Mesendoderm (in vitro differentiated cells): ENCODE measurements around the gene APOC1. TPM values are rescaled to one million over a fixed set of nuclear protein-coding genes. Genes with fewer than 3 reads are reported as not detected.
"Not testable (repeated sequence)": the region's sequence is repeated elsewhere in the genome, so short reads cannot be mapped to it uniquely, and the experiment has no call there.

Experiments
- DNase-seq: peaks from one replicate; pipeline ENCODE4 v3.0.0; 2013
- H2AK5ac ChIP-seq: 2 replicates; pipeline ENCODE4 v1.6.1; 2013; ENCODE audit warnings: low read length, inconsistent platforms
- H2BK120ac ChIP-seq: 2 replicates; pipeline ENCODE4 v1.6.1; 2013; ENCODE audit warnings: low read depth, mild to moderate bottlenecking, low read length, moderate library complexity, mixed read lengths
- H2BK15ac ChIP-seq: replicated peaks from 2 replicates; pipeline ENCODE4 v1.6.1; 2013; ENCODE audit warnings: low read depth, mild to moderate bottlenecking, moderate library complexity
- H2BK5ac ChIP-seq: 2 replicates; pipeline ENCODE4 v1.6.1; 2013; ENCODE audit warnings: low read length, inconsistent platforms
- H3K18ac ChIP-seq: 2 replicates; pipeline ENCODE4 v1.6.1; 2013; ENCODE audit warnings: mild to moderate bottlenecking, low read length, mixed read lengths
- H3K23ac ChIP-seq: one replicate; pipeline ENCODE4 v1.6.1; 2013; ENCODE audit warnings: low read length
- H3K27ac ChIP-seq: 2 replicates; pipeline ENCODE4 v1.5.1; 2013; ENCODE audit warnings: low read depth, mild to moderate bottlenecking, inconsistent platforms, low read length, moderate library complexity
- H3K27me3 ChIP-seq: 2 replicates; pipeline ENCODE4 v1.6.1; 2013; ENCODE audit warnings: low read length, control low read depth, mild to moderate bottlenecking, inconsistent platforms; ENCODE audit not compliant: insufficient read depth, poor library complexity
- H3K36me3 ChIP-seq: 2 replicates; pipeline ENCODE4 v1.6.1; 2013; ENCODE audit warnings: low read length, inconsistent platforms; ENCODE audit not compliant: control insufficient read depth, insufficient read depth
- H3K4ac ChIP-seq: one replicate; pipeline ENCODE4 v1.6.1; 2013; ENCODE audit warnings: low read depth, mild to moderate bottlenecking, low read length, moderate library complexity
- H3K4me1 ChIP-seq: 2 replicates; pipeline ENCODE4 v1.6.1; 2013; ENCODE audit warnings: low read depth, low read length, inconsistent platforms; ENCODE audit not compliant: control insufficient read depth
- H3K4me2 ChIP-seq: 2 replicates; pipeline ENCODE4 v1.6.1; 2013; ENCODE audit warnings: low read length
- H3K4me3 ChIP-seq: 2 replicates; pipeline ENCODE4 v1.5.1; 2013; ENCODE audit warnings: mild to moderate bottlenecking, low read length
- H3K56ac ChIP-seq: one replicate; pipeline ENCODE4 v1.6.1; 2013; ENCODE audit warnings: low read length
- H3K79me1 ChIP-seq: 2 replicates; pipeline ENCODE4 v1.6.1; 2013; ENCODE audit warnings: low read length, inconsistent platforms
- H3K79me2 ChIP-seq: 2 replicates; pipeline ENCODE4 v1.6.1; 2013; ENCODE audit warnings: mild to moderate bottlenecking, low read length; ENCODE audit not compliant: control insufficient read depth, insufficient read depth
- H3K9ac ChIP-seq: 2 replicates; pipeline ENCODE4 v1.6.1; 2013; ENCODE audit warnings: low read length, inconsistent platforms
- H4K5ac ChIP-seq: one replicate; pipeline ENCODE4 v1.6.1; 2013; ENCODE audit warnings: low read length
- H4K8ac ChIP-seq: one replicate; pipeline ENCODE4 v1.6.1; 2013; ENCODE audit warnings: low read depth, mild to moderate bottlenecking, control low read depth, low read length, moderate library complexity
- WGBS: extraction: QIAGEN DNeasy Blood & Tissue Kit; methylation state at CpG from one replicate; pipeline ENCODE4 v1.1.7; 2013; ENCODE audit warnings: low lambda C conversion rate, missing lambda C conversion rate; ENCODE audit not compliant: insufficient coverage; ENCODE audit errors: extremely low coverage; 5-methylcytosine and 5-hydroxymethylcytosine counted together
- polyA plus RNA-seq, 2 experiments: library from polyadenylated mRNA; stranded (reverse); fragments of 200-250 nt; gene quantifications; one replicate each; pipeline ENCODE4 v1.2.3, GENCODE V29; 2013

The APOC1 gene
- 435 TPM for polyA plus RNA-seq (2013, experiment 1 of 2)
- 437 TPM for polyA plus RNA-seq (2013, experiment 2 of 2)

GRCh38 chr19:44914433-44915206 is at the start of gene APOC1:
Gene APOC1, plus strand, starts transcription at chr19:44914608. Its CDS starts 284 bp downstream, at chr19:44914892.
- H3K4ac ChIP-seq: peak within 1 kb of the TSS; percentile 41
- H2BK5ac ChIP-seq: peak within 1 kb of the TSS; percentile 28
- peak within 1 kb of the TSS; percentile 34 for H3K4me3 ChIP-seq
- no CpG with 5 or more reads among the region's 28 CpGs for WGBS
- H3K9ac ChIP-seq: peak within 1 kb of the TSS; percentile 67
- not testable (repeated sequence) for H2BK120ac ChIP-seq, H3K79me1 ChIP-seq, H3K23ac ChIP-seq, H2AK5ac ChIP-seq, H3K79me2 ChIP-seq, H3K4me1 ChIP-seq, H3K36me3 ChIP-seq, H4K5ac ChIP-seq, H3K27me3 ChIP-seq, H4K8ac ChIP-seq, H2BK15ac ChIP-seq
- H3K4me2 ChIP-seq: peak within 1 kb of the TSS; percentile 66
- peak within 1 kb of the TSS; percentile 79 for H3K27ac ChIP-seq
- peak; percentile 97 for DNase-seq
- peak within 1 kb of the TSS; percentile 89 for H3K56ac ChIP-seq
- H3K18ac ChIP-seq: peak within 1 kb of the TSS; percentile 25

GRCh38 chr19:44865196-44865767 is 49.1 kb upstream of the APOC1 start:
- H3K27ac ChIP-seq: no peak overlapping the region
- H3K9ac ChIP-seq: no peak overlapping the region
- no peak overlapping the region for H3K56ac ChIP-seq
- H3K4ac ChIP-seq: no peak overlapping the region
- whole genome bisulfite sequencing: no CpG with 5 or more reads among the region's 27 CpGs
- no peak overlapping the region for H2BK15ac ChIP-seq
- H3K4me1 ChIP-seq: no peaks in the 10 kb centered on the region
- H2BK5ac ChIP-seq: no peak overlapping the region
- no peak overlapping the region for H4K5ac ChIP-seq
- no peak overlapping the region for H2BK120ac ChIP-seq
- no peak for DNase-seq
- H3K18ac ChIP-seq: no peak overlapping the region
- no peak overlapping the region for H3K4me2 ChIP-seq
- H3K36me3 ChIP-seq: peaks cover 4% of the 10 kb centered on the region
- no peak overlapping the region for H2AK5ac ChIP-seq
- peaks cover 4% of the 10 kb centered on the region for H3K79me2 ChIP-seq
- no peaks in the 10 kb centered on the region for H3K27me3 ChIP-seq
- no peak overlapping the region for H3K4me3 ChIP-seq
- H3K23ac ChIP-seq: no peak overlapping the region
- H4K8ac ChIP-seq: no peak overlapping the region
- peaks cover 10% of the 10 kb centered on the region for H3K79me1 ChIP-seq

- H3K18ac ChIP-seq: no peak overlapping the region
- no peak overlapping the region for H2BK120ac ChIP-seq
- no peak overlapping the region for H3K4ac ChIP-seq
- H3K23ac ChIP-seq: no peak overlapping the region
- H3K9ac ChIP-seq: no peak overlapping the region
- H3K36me3 ChIP-seq: peaks cover 6% of the 10 kb centered on the region
- no peak overlapping the region for H2BK5ac ChIP-seq
- no peak overlapping the region for H2BK15ac ChIP-seq
- H3K27ac ChIP-seq: no peak overlapping the region
- H3K4me2 ChIP-seq: no peak overlapping the region
- H4K5ac ChIP-seq: no peak overlapping the region
- peaks cover 9% of the 10 kb centered on the region for H3K79me1 ChIP-seq
- WGBS: no CpG with 5 or more reads among the region's 4 CpGs
- H3K27me3 ChIP-seq: no peaks in the 10 kb centered on the region
- H3K56ac ChIP-seq: no peak overlapping the region
- H3K4me3 ChIP-seq: no peak overlapping the region
- no peak overlapping the region for H4K8ac ChIP-seq
- no peak overlapping the region for H2AK5ac ChIP-seq
- DNase-seq: no peak
- H3K4me1 ChIP-seq: no peaks in the 10 kb centered on the region
- peaks cover 3% of the 10 kb centered on the region for H3K79me2 ChIP-seq
Measured at GRCh38 chr19:44866664-44867063, 47.7 kb upstream of the APOC1 start.

- Histone ChIP-seq H3K27me3 (no peaks in the 10 kb centered on the region), H3K4me3 (no peak overlapping the region), H3K4ac (no peak overlapping the region), H3K56ac (no peak overlapping the region), H4K5ac (no peak overlapping the region), H3K9ac (no peak overlapping the region), H2BK5ac (no peak overlapping the region), H3K18ac (no peak overlapping the region), H2BK15ac (no peak overlapping the region), H3K4me2 (no peak overlapping the region), H3K27ac (no peak overlapping the region), H3K23ac (no peak overlapping the region), H4K8ac (no peak overlapping the region), H3K36me3 (peaks cover 10% of the 10 kb centered on the region), H3K79me2 (peaks cover under 1% of the 10 kb centered on the region), H3K4me1 (no peaks in the 10 kb centered on the region), H2AK5ac (no peak overlapping the region), H3K79me1 (peaks cover 6% of the 10 kb centered on the region), H2BK120ac (no peak overlapping the region)
- no CpG with 5 or more reads among the region's 12 CpGs for WGBS
- DNase-seq: no peak
Measured at GRCh38 chr19:44867578-44867977, 46.8 kb upstream of the APOC1 start.

- no peak overlapping the region for H3K4me2 ChIP-seq
- no peak overlapping the region for H2BK15ac ChIP-seq
- H3K4ac ChIP-seq: no peak overlapping the region
- no peak overlapping the region for H3K23ac ChIP-seq
- no peak overlapping the region for H3K9ac ChIP-seq
- no peak overlapping the region for H3K27ac ChIP-seq
- peaks cover 24% of the 10 kb centered on the region for H3K36me3 ChIP-seq
- H3K79me2 ChIP-seq: no peaks in the 10 kb centered on the region
- WGBS: no CpG with 5 or more reads among the region's 13 CpGs
- no peak overlapping the region for H2BK120ac ChIP-seq
- H3K56ac ChIP-seq: no peak overlapping the region
- H4K5ac ChIP-seq: no peak overlapping the region
- peaks cover 9% of the 10 kb centered on the region for H3K79me1 ChIP-seq
- no peak overlapping the region for H3K4me3 ChIP-seq
- H4K8ac ChIP-seq: no peak overlapping the region
- no peak overlapping the region for H2BK5ac ChIP-seq
- no peaks in the 10 kb centered on the region for H3K4me1 ChIP-seq
- no peak overlapping the region for H3K18ac ChIP-seq
- no peak overlapping the region for H2AK5ac ChIP-seq
- DNase-seq: no peak
- no peaks in the 10 kb centered on the region for H3K27me3 ChIP-seq
Measured at GRCh38 chr19:44869733-44870470, 44.5 kb upstream of the APOC1 start.
